Endothelial cell of umbilical vein (primary cell): ENCODE measurements around the gene CD34. TPM values are rescaled to one million over a fixed set of nuclear protein-coding genes. Genes with fewer than 3 reads are reported as not detected.

Experiments
- BruUV-seq: library from RNA; stranded (reverse); fragments of 400-500 nt; replicated peaks from 2 replicates; lab custom pipeline; 2021; lab: Mats Ljungman, UMichigan
- CTCF ChIA-PET: fragments of 300-600, 350-600 bp; sonication (Branson Sonifier 250); formaldehyde crosslinking; loops from one replicate; lab custom pipeline; 2021; ENCODE audit warnings: antibody characterized with exemption, inconsistent platforms; lab: Charles Lee
- POLR2A ChIA-PET: fragments of 300-600, 350-600 bp; sonication (Branson Sonifier 250); formaldehyde crosslinking; loops from one replicate; lab custom pipeline; 2021; ENCODE audit warnings: antibody characterized with exemption, inconsistent platforms; lab: Charles Lee
- DNase-seq: peaks from one replicate; pipeline ENCODE4 v3.0.0-alpha.2; 2011; ENCODE audit warnings: low read depth, low spot score
- FAIRE-seq: peaks from 2 replicates; lab custom pipeline; 2011; peaks lifted over from hg19 to GRCh38; lab: Jason Lieb, UNC
- H2AFZ ChIP-seq: 2 replicates; pipeline ENCODE4 v1.6.0; 2012; ENCODE audit warnings: low read depth, low read length, control low read depth, inconsistent platforms
- H3K27ac ChIP-seq: 2 replicates; pipeline ENCODE4 v1.5.1; 2011; ENCODE audit warnings: low read depth, mild to moderate bottlenecking, control low read depth, low read length, moderate library complexity; ENCODE audit not compliant: insufficient read depth
- H3K27me3 ChIP-seq, 2 experiments: 2 replicates each; pipeline versions ENCODE4 v1.6.0 to v1.6.1; 2011; ENCODE audit warnings: low read length in 2 of 2, mixed read lengths in 1 of 2; ENCODE audit not compliant: control insufficient read depth in 2 of 2, insufficient read depth in 2 of 2
- H3K36me3 ChIP-seq, 2 experiments: 2 replicates in 1 of 2; 3 replicates in 1 of 2; pipeline ENCODE4 v1.5.1; 2011; ENCODE audit warnings: low read length in 2 of 2, mild to moderate bottlenecking in 1 of 2, moderate library complexity in 1 of 2; ENCODE audit not compliant: control insufficient read depth in 2 of 2, insufficient read depth in 2 of 2; ENCODE audit errors: extremely low read depth in 1 of 2
- H3K4me1 ChIP-seq: 3 replicates; pipeline ENCODE4 v1.5.1; 2011; ENCODE audit warnings: mild to moderate bottlenecking, low read length; ENCODE audit not compliant: control insufficient read depth, insufficient read depth; ENCODE audit errors: extremely low read depth
- H3K4me2 ChIP-seq: 2 replicates; pipeline ENCODE4 v1.6.1; 2011; ENCODE audit warnings: low read length, control low read depth, mixed read lengths; ENCODE audit not compliant: insufficient read depth
- H3K4me3 ChIP-seq, 3 experiments: fragments of 200-600 bp in 1 of 3; sonication (generic), shearing (Covaris generic) in 1 of 3; replicated peaks in 1 of 3; 2 replicates each; pipeline ENCODE4 v1.5.1; 2011 to 2016; ENCODE audit warnings: control low read depth in 3 of 3, low read length in 3 of 3, mild to moderate bottlenecking in 2 of 3, inconsistent platforms in 1 of 3, low read depth in 1 of 3, moderate library complexity in 1 of 3; ENCODE audit not compliant: insufficient read depth in 1 of 3
- H3K79me2 ChIP-seq: 2 replicates; pipeline ENCODE4 v1.6.0; 2012; ENCODE audit warnings: low read length, inconsistent platforms; ENCODE audit not compliant: control insufficient read depth, insufficient read depth
- H3K9ac ChIP-seq: replicated peaks from 2 replicates; pipeline ENCODE3; 2011; ENCODE audit warnings: low read length, control low read depth; ENCODE audit not compliant: insufficient read depth; ENCODE audit errors: extremely low read depth
- H3K9me1 ChIP-seq: replicated peaks from 3 replicates; pipeline ENCODE4 v1.6.0; 2011; ENCODE audit warnings: mild to moderate bottlenecking, low read length; ENCODE audit not compliant: control insufficient read depth, insufficient read depth; ENCODE audit errors: extremely low read depth
- H3K9me3 ChIP-seq: replicated peaks from 2 replicates; pipeline ENCODE4 v1.5.1; 2012; ENCODE audit warnings: low read length, inconsistent platforms; ENCODE audit not compliant: control insufficient read depth, insufficient read depth
- H4K20me1 ChIP-seq: replicated peaks from 2 replicates; pipeline ENCODE3; 2011; ENCODE audit warnings: mild to moderate bottlenecking, low read length; ENCODE audit not compliant: control insufficient read depth, insufficient read depth; ENCODE audit errors: extremely low read depth
- EZH2 ChIP-seq: IDR thresholded peaks from 2 replicates; pipeline ENCODE4 v1.6.1; 2012; ENCODE audit warnings: borderline replicate concordance, low read depth, mild to moderate bottlenecking, moderate library complexity, low read length, inconsistent platforms; ENCODE audit not compliant: severe bottlenecking
- FOS ChIP-seq: IDR thresholded peaks from 2 replicates; pipeline ENCODE4 v1.6.1; 2011; ENCODE audit warnings: mild to moderate bottlenecking, low read length, moderate library complexity, borderline replicate concordance; ENCODE audit not compliant: insufficient read depth
- GATA2 ChIP-seq: IDR thresholded peaks from 2 replicates; pipeline ENCODE4 v1.7.0; 2011; ENCODE audit warnings: low read depth, mild to moderate bottlenecking, moderate library complexity, mixed read lengths, low read length; ENCODE audit not compliant: insufficient read length, insufficient read depth
- JUN ChIP-seq: IDR thresholded peaks from 2 replicates; pipeline ENCODE4 v1.6.1; 2011; ENCODE audit warnings: borderline replicate concordance, low read depth; ENCODE audit not compliant: insufficient read length, insufficient read depth
- MAX ChIP-seq: IDR thresholded peaks from 2 replicates; pipeline ENCODE4 v1.6.1; 2011; ENCODE audit not compliant: insufficient read depth, insufficient read length
- MYC ChIP-seq: IDR thresholded peaks from one replicate; pipeline ENCODE4 v1.6.1; 2011; ENCODE audit warnings: mild to moderate bottlenecking, low read depth, low read length
- POLR2A ChIP-seq: IDR thresholded peaks from 2 replicates; pipeline ENCODE4 v1.6.1; 2012; ENCODE audit warnings: low read depth, mild to moderate bottlenecking, control low read depth, low read length
- POLR2AphosphoS5 ChIP-seq: IDR thresholded peaks from 2 replicates; pipeline ENCODE4 v1.6.1; 2012; ENCODE audit warnings: low read depth, mild to moderate bottlenecking, control low read depth, low read length, moderate library complexity; ENCODE audit not compliant: insufficient read depth
- dilution Hi-C: fragments of 300-500 bp; cut with MboI; formaldehyde crosslinking; loops from one replicate; pipeline ENCODE4 v1.15.0; 2019; ENCODE audit warnings: low sequenced_read_pairs; ENCODE audit not compliant: extremely low pct_ligation_motif_present
- intact Hi-C: fragments of 100-400 bp; cut with micrococcal nuclease; formaldehyde crosslinking; loops from one replicate; pipeline ENCODE4 v1.10.0; 2022
- polyA plus RNA-seq, 4 experiments: library from polyadenylated mRNA; depleted of rRNA in 3 of 4; stranded (reverse) in 3 of 4; unstranded in 1 of 4; fragments of >200 nt; gene quantifications; 2 replicates each; pipeline versions ENCODE4 v1.2.1 to v1.2.3, GENCODE V29; 2011 to 2012; ENCODE audit warnings: missing spikeins in 1 of 4
- total RNA-seq: library from RNA; stranded (reverse); gene quantifications from 2 replicates; pipeline ENCODE4 v1.2.3, GENCODE V29; 2021
- TF ChIP-seq, protein P1 (sequence below), 2 donors: IDR thresholded peaks; 1 replicate in 1 of 2; 2 replicates in 1 of 2; pipeline ENCODE4 v1.5.1; 2011; ENCODE audit warnings: low read length in 2 of 2, mild to moderate bottlenecking in 2 of 2, moderate library complexity in 2 of 2, control low read depth in 1 of 2, inconsistent platforms in 1 of 2, low read depth in 1 of 2; ENCODE audit not compliant: insufficient read depth in 1 of 2; ENCODE audit errors: extremely low read depth in 1 of 2

CD34 gene
- total and polyA plus RNA-seq, 2 donors (not counting 3 experiments of a cell fraction or from before 2014, with no cell fraction given), result 102 to 174 TPM

GRCh38 chr1:207833956-207834660 lies 76.8 kb downstream of the CD34 start:
- intact Hi-C loops, result no loop called here
- no TSS peak for BruUV-seq
- FAIRE-seq, result no peak

More at GRCh38 chr1:207833956-207834660, 76.8 kb downstream of the CD34 start:
- H3K79me2 ChIP-seq, result peaks cover 53% of the 10 kb centered on the region
- no peak for TF ChIP-seq POLR2AphosphoS5
- no peak for TF ChIP-seq POLR2A
- no peak for TF ChIP-seq MAX
- no peak for TF ChIP-seq GATA2
- TF ChIP-seq EZH2, result no peak
- TF ChIP-seq JUN, result no peak
- TF ChIP-seq MYC, result no peak
- no peak for TF ChIP-seq FOS
- TF ChIP-seq, protein P1, sequence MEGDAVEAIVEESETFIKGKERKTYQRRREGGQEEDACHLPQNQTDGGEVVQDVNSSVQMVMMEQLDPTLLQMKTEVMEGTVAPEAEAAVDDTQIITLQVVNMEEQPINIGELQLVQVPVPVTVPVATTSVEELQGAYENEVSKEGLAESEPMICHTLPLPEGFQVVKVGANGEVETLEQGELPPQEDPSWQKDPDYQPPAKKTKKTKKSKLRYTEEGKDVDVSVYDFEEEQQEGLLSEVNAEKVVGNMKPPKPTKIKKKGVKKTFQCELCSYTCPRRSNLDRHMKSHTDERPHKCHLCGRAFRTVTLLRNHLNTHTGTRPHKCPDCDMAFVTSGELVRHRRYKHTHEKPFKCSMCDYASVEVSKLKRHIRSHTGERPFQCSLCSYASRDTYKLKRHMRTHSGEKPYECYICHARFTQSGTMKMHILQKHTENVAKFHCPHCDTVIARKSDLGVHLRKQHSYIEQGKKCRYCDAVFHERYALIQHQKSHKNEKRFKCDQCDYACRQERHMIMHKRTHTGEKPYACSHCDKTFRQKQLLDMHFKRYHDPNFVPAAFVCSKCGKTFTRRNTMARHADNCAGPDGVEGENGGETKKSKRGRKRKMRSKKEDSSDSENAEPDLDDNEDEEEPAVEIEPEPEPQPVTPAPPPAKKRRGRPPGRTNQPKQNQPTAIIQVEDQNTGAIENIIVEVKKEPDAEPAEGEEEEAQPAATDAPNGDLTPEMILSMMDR (IDR thresholded peaks at IDR 0.05; ENCODE audit: extremely low read depth in 1 of 2, insufficient read depth in 1 of 2, low read depth in 1 of 2, low read length in 2 of 2), result no peak
- peaks cover 0 to 5% of the 10 kb centered on the region in 2 experiments for H3K36me3 ChIP-seq
- DNase-seq, result no peak
- no peak overlapping the region for H3K4me3 ChIP-seq
- no peaks in the 10 kb centered on the region for H3K27me3 ChIP-seq
- no peak overlapping the region for H3K9ac ChIP-seq
- H4K20me1 ChIP-seq, result no peaks in the 10 kb centered on the region
- no peaks in the 10 kb centered on the region for H3K9me1 ChIP-seq
- no peaks in the 10 kb centered on the region for H3K9me3 ChIP-seq
- H3K4me2 ChIP-seq, result no peak overlapping the region
- dilution Hi-C loops, result no loop called here
- no peak overlapping the region for H3K27ac ChIP-seq
- CTCF ChIA-PET, result interaction anchor here (0.7 to 21.9 kb wide), 5 partner anchors 10 to 129 kb away, joined by 3 to 634 read pairs (median 4); no protein-coding TSS in a partner anchor
- POLR2A ChIA-PET, result no interaction called here
- H2AFZ ChIP-seq, result no peak overlapping the region
- H3K4me1 ChIP-seq, result no peaks in the 10 kb centered on the region
